NCI-H1048 (cell line): ENCODE measurements around the gene TMEM134.

Source experiments
- DNase-seq: peaks from one replicate; lab custom pipeline; 2025; lab: John Stamatoyannopoulos, UW

The TMEM134 gene

GRCh38 chr11:67500831-67501715 lies 32.0 kb upstream of the TMEM134 start:
- no peak for DNase-seq

DNA sequence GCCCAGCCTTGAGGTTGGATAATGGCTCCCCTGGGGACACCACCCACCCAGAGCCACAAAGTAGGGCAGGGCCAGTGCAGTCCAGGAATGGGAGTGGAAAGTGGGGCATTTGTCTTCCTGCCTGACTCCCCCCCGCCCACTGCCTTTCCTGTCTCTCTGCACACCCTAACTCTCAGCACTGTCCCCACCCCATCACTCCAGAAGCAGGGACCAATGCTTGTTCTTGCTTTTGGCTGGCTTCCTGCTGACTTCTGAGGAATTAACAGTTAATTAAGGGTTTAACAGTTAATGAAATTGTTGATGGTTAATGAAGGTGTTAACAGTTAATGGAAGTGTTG lies 31.4 kb upstream of the TMEM134 start:
- DNase-seq: no peak

DNA sequence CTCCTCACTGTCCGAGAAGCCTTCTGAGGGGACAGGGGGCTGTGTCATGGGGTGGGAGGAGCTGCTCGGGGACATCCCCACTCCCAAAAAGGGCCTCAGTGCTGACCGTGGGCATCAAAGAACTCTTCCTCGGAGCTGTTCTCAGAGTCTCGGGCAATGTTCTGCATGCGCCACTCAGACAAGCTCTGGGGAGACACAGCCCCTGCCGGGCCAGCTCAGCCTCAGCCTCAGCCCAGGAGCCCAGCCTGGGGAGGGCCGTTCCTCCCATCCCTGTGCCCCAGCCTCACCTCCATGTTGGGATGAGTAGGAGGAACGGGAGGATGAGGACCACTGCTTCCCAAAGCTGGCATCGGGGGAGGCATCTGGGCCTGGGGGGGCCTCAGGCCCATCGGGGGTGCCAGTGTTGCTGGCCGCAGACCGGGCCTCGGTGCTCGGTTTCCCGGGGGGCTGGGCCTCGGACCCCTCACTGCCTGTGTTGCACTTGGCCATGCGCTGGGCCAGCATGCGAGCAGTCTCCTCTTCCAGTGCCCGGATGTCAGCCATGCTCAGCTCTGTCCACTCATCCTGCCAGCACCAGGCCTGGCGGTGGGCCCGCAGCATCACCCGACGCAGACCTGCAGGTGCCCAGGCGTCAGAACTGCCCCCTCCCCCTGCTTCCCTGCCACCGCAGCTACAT lies 30.9 kb upstream of the TMEM134 start:
- no peak for DNase-seq

DNA sequence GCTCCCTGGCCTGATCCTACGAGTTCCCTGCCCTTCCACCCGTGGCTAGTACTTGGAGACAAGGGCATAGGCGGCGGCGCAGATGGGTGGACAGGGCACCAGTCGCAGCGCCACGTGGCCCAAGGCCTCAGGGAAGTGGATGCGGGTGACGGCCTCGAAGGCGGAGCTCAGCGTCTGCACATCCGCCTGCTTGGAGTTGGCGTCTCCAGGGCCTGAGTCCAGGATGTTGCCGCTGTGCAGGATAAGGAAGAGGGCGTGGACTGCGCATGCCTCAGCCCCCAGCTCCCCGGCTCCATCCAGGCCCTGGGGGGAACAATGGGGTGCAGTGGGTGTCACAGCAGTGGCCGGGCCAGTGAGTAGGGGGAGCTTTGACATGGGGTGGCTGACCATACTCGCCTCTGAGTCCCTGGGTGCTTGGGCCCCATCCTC lies 29.5 kb upstream of the TMEM134 start:
- DNase-seq: no peak

DNA sequence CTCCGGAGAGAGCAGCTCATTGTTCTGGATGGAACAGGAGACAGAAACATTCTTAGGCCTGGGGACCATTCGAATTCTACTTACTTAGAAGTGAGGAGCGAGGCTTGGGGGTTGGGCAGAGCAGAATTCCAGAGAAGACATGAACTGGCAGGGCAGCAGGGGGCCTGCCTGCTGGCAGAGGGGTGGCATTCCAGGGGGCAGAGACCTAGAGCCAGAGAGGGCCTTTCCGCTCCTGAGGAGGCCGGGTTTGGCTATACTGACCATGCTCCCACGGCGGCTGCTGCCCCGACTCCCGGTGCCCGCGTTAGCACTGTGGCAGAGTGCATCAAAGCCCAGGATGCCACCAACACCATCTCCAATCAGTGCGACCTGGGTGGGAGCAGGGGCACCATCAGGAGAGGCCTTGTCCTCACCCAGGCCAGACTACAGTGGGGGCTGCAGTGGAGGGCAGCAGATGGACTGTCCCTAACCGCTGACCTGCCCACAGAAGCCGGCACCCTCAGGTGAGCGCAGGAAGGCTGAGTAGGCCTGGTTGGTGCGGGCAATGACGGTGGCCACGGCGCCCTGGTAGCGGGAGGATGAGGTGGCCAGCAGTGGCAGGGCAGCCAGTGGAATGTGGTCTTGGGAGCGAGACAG lies 28.7 kb upstream of the TMEM134 start:
- no peak for DNase-seq

- DNase-seq: no peak
Observed at GRCh38 chr11:67496113-67496512, 27.1 kb upstream of the TMEM134 start.

DNA sequence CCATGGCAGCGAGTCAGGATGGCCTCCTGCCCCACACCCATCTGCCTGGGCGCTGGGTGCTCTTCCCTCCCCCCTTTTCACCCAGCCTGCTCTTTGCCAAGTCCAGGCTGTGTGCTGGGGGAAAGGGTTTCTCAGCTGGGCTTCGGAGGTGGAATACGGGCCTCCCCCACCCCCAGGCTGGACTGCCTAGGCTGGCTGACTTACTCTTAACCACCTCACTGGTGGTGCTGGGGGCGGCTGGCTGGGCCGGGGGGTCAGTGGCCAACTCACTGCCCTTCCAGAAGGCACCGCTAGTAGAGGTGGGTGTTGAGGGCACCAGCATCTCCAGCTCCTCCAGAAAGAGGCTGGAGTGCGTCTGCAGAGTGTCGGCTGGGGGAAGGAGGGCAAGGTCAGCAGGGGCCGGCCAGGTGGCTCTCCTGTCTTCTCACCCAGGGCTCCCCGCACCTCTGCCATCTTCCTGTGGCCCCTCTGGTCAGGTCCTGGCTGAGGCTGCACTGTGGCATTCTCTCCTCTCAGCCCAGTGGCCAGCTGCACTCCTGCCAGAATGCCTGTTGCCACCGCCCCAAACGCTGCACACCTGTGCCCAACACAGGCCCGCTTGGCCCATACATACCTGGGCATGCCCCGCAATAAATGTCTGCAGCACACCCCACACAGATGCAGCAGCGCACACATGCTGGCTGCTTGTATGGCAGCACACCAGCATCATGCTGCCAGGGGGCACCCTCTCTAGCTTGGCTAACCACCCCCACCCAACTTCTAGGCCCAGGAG lies 26.4 kb upstream of the TMEM134 start:
- no peak for DNase-seq

DNA sequence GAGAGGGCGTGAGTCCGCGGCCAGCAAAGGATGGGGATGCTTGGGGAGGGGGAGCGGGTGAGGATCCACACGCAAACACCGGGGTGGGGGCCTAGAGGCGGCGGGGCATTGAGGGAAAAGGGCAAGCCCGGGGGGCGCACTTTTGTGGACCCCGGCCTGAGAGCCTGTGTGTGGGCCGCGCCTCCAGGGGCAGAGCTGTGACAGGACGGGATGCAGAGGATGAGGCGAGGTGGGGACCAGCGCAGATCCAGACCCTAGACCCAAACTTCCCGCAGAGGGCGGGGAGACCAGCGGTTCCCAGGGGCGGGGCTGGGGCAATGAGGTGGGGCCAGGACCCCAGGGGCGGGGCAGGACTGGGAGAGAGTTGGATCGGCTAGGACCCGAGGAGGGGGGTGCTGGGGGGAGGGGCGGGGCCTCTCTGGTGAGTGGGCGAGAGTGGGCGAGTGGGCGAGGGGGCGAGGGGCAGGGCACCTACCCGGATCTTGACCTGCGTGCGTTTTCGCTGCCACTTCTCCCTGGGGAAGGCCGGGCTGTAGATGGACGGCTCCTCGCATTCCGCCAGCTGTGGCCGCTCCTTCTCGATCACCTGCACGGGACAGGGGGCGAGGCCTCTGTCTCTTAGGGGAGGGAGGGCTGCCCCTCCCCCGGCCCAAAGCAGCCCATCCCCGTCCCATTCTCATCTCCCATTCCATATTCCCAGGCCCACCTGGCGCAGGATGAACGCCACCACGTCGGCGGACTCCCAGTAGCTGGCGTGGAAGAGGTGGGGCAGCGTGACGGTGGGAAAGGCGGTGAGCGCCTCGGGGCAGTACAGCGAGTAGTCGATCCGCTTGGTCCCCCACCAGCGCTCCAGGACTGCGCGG lies 25.6 kb upstream of the TMEM134 start:
- DNase-seq: no peak

DNA sequence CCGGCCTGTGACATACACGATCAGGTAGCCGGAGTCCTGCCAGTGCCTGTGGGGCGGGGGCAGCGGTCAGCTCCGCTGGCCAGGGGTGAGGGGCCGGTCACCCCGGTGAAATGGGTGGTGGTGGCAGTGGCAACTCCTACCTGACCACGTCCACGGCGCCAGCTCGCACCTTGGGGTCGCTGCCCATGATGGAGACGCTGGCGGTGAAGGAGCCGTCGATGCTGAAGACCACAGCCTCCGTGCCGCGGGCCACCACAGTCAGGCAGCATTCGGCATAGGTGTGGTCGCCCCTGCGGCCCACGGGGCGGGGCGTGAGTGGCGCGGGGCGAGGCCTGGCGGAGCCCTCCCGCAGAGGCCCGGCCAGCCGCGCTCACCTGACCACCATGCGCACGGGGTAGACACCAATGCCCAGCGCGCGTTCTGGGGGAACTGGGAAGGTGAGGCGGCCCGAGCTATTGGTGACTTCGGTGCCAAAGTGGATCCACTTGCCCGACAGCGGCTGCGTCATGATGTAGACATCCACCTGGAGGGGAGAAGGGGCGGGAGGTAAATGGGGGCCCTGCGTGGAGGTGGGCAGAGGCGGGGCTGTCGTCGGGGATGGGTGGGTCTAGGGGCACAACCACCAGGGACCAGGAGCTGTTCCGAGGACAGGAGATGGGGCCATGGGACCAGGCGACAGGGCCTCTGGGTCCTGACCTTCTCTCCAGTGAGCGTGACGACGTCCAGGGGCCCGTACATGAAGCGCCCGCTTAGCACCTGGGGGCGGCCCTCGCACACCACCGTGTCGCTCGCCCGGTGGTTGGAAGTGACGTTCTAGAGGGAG lies 24.7 kb upstream of the TMEM134 start:
- no peak for DNase-seq

GRCh38 chr11:67492801-67493547 lies 23.9 kb upstream of the TMEM134 start:
- no peak for DNase-seq

DNA sequence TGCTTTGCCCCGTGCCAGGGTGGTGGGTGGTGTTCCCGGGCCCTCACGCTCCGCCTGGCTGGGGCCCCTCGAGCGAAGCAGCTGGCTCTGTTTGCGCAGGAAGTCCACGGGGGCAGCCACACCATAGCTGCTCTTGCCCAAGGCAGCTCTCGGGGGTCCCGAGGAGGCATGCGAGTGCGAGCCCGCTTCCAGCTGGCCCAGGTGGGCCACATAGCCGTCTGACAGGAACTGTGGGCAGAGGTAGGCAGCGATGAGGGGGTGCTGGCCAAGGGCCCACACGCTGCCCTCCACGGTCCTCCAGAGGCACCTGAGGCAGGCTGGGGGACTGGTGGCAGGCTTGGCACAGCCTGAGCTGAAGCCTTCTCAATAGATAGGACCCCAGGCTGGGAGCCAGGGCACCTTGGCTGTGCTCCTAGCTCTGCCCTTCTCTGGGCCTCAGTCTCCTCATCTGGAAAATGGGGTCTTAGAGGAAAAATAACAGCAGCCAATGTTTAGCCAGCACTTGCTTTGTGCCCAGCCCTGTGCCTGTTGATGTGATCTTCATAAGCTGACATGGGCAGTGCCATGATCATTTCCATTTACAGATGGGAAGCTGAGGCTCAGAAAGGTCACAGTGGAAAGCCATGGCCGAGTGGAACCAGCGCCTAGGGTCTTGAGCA lies 23.1 kb upstream of the TMEM134 start:
- no peak for DNase-seq

GRCh38 chr11:67491276-67492068 lies 22.4 kb upstream of the TMEM134 start:
- no peak for DNase-seq

DNA sequence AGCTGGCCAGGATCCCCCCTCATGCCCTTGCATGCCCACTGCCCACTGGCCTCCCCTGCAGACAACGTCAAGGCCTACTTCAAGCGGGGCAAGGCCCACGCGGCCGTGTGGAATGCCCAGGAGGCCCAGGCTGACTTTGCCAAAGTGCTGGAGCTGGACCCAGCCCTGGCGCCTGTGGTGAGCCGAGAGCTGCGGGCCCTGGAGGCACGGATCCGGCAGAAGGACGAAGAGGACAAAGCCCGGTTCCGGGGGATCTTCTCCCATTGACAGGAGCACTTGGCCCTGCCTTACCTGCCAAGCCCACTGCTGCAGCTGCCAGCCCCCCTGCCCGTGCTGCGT lies 21.6 kb upstream of the TMEM134 start:
- DNase-seq: no peak

DNA sequence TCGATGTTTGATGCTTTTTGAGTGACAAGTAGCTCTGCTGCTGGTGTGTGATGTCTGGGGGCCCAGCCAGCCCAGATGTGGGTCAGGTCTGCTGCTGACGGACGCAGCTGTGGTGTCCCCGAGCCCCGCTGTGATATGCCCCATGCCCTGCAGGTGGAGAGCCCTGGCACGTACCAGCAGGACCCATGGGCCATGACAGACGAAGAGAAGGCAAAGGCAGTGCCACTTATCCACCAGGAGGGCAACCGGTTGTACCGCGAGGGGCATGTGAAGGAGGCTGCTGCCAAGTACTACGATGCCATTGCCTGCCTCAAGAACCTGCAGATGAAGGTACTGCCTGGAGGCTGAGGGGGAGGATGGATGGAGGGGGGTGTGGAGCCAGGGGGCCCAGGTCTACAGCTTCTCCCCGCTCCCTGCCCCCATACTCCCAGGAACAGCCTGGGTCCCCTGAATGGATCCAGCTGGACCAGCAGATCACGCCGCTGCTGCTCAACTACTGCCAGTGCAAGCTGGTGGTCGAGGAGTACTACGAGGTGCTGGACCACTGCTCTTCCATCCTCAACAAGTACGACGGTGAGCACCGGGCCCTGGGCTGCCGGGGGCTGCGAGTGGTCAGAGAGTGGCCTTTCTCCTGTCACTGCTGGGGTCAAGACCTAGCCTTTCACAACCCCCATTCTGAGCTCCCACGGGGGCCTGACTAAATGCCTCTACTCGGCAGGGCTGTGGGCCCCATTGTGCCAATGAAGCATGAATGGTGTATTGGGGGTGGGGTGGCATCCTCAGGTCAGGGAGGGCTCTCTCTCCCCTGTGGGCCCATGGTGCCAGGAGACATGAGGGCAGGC lies 21.1 kb upstream of the TMEM134 start:
- no peak for DNase-seq

- no peak for DNase-seq
Observed at GRCh38 chr11:67489203-67489884, 20.3 kb upstream of the TMEM134 start.

- no peak for DNase-seq
Observed at GRCh38 chr11:67486481-67487195, 17.6 kb upstream of the TMEM134 start.
